A673 (cell line): ENCODE measurements around the gene RGPD3.
"Not testable (repeated sequence)": the region's sequence is repeated elsewhere in the genome, so short reads cannot be mapped to it uniquely, and the experiment has no call there.

ENCODE experiments used
- EZH2 ChIP-seq: fragments of 200-600 bp; sonication (generic); IDR thresholded peaks from 2 replicates; pipeline ENCODE4 v1.6.1; 2017; ENCODE audit warnings: borderline replicate concordance, low read depth, mild to moderate bottlenecking, mixed read lengths, antibody characterized with exemption, low read length; ENCODE audit not compliant: poor library complexity, severe bottlenecking
- TF ChIP-seq, protein P1 (sequence below): fragments of 300-800, 200-600 bp; sonication (generic); conservative IDR thresholded peaks from 2 replicates; pipeline ENCODE4 v1.5.1; 2017; ENCODE audit warnings: low read depth, mild to moderate bottlenecking, antibody characterized with exemption, low read length, moderate library complexity, mixed read lengths

DNA sequence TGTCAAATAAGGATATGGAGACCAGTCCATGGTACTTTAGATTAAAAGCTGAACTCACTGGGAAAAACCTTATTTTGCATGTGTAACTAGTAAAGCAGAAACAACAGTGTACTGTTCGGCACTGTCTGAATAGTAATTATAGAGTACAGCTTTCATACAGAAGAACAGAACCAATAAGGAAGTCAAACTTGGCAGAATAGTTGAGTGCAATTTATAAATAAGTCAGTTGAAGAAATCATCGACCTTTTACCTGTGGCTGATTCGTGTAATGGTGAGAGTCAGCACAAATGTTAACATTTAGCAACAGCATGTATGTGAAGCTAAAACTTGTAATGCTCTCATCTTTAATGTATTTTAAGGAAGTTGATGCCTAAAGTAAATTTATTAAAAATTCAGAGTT, 99.0 kb downstream of the RGPD3 start:
- TF ChIP-seq, protein P1, sequence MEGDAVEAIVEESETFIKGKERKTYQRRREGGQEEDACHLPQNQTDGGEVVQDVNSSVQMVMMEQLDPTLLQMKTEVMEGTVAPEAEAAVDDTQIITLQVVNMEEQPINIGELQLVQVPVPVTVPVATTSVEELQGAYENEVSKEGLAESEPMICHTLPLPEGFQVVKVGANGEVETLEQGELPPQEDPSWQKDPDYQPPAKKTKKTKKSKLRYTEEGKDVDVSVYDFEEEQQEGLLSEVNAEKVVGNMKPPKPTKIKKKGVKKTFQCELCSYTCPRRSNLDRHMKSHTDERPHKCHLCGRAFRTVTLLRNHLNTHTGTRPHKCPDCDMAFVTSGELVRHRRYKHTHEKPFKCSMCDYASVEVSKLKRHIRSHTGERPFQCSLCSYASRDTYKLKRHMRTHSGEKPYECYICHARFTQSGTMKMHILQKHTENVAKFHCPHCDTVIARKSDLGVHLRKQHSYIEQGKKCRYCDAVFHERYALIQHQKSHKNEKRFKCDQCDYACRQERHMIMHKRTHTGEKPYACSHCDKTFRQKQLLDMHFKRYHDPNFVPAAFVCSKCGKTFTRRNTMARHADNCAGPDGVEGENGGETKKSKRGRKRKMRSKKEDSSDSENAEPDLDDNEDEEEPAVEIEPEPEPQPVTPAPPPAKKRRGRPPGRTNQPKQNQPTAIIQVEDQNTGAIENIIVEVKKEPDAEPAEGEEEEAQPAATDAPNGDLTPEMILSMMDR, result not testable (repeated sequence)
- TF ChIP-seq EZH2, result not testable (repeated sequence)
